ENCODE results near the gene SPPL3.
"Not testable (repeated sequence)": the region's sequence is repeated elsewhere in the genome, so short reads cannot be mapped to it uniquely, and the experiment has no call there.

The SPPL3 gene, protein sequence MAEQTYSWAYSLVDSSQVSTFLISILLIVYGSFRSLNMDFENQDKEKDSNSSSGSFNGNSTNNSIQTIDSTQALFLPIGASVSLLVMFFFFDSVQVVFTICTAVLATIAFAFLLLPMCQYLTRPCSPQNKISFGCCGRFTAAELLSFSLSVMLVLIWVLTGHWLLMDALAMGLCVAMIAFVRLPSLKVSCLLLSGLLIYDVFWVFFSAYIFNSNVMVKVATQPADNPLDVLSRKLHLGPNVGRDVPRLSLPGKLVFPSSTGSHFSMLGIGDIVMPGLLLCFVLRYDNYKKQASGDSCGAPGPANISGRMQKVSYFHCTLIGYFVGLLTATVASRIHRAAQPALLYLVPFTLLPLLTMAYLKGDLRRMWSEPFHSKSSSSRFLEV

DNA sequence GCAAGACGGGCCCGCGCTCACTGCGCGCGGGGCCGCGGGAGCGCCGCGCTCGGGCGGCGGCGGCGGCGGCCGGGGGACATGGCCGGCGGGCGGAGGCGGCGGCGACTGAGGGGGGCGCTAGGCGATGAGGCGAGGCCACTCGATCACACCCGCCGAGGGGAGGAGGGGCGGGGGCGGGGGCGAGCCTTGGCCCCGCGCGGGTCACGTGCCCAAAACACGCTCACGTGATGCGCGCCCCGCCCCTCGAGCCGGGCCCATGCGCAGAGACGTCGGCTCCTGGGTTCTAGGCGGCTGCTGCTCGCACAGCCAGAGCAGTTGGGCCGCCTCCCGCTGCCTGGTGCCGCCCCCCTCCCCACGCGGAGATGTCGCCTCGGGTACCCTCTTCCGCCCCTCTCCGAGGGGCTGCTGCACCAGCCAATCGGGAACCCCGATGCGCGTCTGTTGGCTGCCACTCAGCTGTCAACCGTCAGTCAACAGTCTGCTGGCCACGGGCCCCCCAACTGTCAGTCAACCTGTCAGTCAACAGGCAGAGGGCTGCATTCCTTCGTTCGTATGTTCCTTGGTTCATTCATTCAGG lies at the start of gene SPPL3:
TSS of gene SPPL3 (minus strand) at position 162 of the 577 bp plus-strand sequence. CDS start 491 bp downstream, outside the sequence.
- DNase-seq, result peak; percentile 48

DNA sequence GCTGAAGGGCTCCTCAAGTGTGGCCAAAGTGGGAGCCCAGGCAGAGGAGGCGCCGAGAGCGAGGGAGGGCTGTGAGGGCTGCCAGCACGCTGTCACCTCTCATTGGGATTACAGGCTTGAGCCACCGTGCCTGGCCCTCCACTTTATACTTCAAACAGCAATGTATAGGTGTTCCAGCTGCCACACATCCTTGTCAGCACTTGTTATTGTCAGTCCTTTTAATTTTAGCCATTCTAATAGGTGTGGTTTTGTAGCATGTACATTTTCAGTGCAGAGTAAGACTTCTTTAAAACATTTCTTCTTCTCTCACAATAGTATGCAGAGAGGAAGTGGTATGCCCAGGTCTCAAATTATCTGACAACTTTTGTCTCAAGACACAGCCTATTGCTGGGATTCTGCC lies 46.6 kb upstream of the SPPL3 start:
- DNase-seq, result no peak

DNA sequence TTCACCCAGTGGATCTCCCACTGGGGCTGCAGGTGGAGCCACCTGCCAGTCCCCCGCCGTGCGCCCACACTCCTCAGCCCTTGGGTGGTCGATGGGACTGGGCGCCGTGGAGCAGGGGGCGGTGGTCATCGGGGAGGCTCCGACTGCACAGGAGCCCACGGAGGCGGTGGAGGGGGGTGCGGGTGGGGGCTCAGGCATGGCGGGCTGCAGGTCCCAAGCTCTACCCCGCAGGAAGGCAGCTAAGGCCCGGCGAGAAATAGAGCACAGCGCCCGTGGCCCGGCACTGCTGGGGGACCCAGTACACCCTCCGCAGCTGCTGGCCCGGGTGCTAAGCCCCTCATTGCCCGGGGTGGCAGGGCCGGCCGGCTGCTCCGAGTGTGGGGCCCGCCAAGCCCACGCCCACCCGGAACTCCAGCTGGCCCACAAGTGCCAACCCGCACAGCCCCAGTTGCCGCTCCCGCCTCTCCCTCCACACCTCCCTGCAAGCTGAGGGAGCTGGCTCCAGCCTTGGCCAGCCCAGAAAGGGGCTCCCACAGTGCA lies 46.2 kb upstream of the SPPL3 start:
- not testable (repeated sequence) for DNase-seq

DNA sequence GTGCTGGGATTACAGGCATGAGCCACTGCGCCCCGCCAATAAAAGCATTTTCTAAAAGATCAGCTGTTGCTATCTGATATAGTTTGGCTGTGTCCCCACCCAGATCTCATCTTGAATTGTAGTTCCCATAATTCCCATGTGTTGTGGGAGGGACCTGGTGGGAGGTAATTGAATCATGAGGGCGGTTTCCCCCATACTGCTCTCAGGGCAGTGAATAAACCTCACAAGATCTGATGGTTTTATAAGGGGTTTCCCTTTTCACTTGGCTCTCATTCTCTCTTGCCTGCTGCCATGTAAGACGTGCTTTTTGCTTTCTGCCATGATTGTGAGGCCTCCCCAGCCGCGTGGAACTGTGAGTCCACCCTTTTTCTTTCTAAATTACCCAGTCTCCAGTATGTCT lies 41.4 kb upstream of the SPPL3 start:
- not testable (repeated sequence) for DNase-seq

DNA sequence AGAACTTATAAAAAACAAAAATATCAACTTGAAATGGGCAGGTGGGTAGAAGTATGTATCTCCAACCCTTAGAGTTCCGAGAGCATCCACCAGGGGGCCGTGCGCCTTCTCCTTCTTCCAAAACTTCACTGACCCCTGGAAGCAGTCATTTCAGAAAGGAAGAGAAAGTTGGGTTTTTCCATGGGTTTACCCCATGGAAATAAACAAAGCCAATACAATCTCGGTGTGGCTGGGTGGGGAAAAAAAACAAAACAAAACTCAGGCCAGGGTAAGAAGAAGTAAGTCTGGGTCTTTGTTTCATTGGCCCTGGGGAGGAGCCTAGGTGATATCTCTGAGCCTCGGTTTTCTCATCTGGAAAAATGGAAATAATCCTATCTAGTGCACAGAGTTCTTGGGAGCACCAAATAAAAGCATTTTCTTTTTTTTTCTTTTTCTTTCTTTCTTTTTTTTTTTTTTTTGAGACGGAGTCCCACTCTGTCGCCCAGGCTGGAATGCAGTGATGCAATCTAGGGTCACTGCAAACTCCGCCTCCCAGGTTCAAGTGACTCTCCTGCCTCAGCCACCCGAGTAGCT lies 40.6 kb upstream of the SPPL3 start:
- peak; percentile 28 for DNase-seq

DNA sequence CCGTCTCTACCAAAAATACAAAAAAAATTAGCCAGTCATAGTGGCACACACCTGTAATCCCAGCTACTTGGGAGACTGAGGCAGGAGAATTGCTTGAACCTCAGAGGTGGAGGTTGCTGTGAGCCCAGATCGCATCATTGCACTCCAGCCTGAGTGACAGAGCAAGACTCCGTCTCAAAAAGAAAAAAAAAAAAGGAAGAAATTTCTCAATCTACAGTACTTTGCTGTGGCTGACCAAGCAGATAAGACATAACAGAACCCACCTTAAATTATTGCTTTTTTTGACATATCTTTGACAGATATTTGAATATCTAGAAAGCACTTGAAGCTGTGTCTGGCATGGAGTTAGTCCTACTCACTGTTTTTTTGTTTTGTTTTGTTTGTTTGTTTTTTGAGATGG lies 39.3 kb upstream of the SPPL3 start:
- no peak for DNase-seq

DNA sequence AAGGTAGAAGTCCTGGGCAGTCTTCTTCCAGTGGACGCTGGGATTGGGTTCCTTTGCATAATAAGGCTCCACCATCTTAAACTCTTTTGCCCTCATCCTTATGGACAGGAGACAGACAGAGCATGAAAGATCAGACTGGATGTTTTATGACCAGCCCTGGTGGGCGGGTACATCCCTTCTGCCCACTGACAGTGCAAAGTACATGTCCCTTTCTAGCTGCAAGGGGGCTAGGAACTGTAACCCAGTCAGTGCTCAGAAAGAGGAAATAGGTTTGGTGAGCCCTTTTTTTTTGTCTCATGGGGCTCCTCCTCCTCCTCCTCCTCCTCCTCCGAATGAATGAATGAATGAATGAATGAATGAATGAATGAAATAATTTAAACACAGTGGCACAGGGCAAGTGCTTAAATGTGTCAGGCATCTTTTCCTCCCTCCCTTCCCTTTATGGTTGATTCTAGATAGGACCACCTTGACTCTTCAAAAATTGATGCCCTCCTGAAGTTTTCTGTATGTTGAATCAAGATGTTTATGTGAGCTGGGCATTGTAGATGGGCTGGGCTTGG lies 37.8 kb upstream of the SPPL3 start:
- no peak for DNase-seq

DNA sequence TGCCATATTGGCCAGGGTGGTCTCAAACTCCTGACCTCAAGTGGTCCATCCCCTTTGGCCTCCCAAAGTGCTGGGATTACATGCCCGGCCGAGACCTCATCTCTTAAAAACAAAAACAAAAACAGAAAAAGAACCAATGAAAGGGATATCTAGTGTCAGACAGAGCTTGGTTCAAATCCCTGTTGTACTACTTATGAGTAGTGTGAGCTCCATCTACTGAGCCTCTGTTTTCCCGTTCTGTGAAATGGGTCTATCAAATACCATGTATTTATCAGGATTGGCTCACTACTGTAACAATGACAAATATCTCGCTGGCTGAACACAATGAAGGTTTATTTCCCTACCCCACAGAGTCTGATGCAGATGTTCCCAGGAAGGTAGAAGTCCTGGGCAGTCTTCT lies 37.3 kb upstream of the SPPL3 start:
- no peak for DNase-seq

DNA sequence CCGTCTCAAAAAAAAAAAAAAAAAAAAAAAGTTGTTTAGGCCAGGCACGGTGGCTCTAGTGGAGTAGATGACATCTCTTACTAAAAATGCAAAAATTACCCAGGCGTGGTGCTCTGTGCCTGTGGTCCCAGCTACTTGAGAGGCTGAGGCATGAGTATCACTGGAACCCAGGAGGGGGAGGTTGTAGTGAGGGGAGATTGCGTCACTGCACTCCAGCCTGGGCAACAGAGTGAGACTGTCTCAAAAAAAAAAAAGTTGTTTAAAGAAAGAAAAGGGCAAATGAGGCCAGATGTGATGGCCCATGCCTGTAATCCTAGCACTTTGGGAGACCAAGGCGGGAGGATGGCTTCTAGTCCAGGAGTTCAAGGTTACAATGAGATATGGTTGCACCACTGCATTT lies 36.6 kb upstream of the SPPL3 start:
- peak; percentile 69 for DNase-seq

DNA sequence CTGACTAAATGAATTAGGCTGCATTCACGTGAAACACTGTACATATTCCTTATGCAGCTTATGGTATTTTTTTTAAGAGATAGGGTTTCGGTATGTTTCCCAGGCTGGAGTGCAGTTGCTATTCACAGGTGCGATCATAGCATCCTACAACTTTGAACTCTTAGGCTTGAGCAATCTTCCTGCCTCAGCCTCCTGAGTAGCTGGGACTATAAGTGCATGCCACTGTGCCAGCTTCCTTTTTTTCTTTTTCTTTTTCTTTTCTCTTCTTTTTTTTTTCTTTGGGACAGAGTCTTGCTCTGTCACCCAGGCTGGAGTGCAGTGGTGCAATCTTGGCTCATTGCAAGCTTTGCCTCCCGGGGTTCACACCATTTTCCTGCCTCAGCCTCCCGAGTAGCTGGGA lies 35.8 kb upstream of the SPPL3 start:
- DNase-seq, result no peak

DNA sequence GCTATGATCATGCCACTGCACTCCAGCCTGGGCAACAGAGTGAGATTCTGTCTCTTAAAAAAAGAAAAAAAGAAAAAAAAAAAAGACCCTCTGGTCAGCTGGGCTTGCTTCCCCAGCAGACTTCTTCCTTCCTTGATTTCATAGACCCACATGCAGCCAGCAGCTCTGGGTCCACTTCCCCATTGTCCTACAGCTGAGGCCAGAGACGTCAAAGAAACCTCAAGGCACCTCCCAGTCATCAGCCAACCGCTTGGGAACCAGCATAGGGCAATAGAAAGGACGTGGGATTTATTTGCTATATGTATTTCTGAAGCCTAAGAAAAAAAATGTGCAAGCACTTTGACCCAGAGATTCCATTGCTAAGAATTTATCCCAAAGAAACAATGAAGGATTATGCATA lies 35.4 kb upstream of the SPPL3 start:
- DNase-seq, result no peak

DNA sequence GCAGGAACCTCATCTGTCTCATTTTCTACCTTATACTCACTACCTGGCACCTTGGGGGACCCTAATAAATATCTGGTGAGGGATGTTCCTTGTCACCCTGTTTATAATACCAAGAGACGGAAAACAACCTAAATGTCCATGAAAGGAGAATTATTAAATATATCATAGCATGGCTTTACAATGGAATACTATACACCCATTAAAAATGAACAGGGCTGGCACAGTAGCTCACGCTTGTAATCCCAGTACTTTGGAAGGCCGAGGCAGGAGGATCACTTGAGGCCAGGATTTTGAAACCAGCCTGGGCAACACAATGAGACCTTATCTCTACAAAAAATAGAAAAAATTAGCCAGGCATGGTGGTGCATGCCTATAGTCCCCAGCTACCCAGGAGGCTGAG lies 34.3 kb upstream of the SPPL3 start:
- no peak for DNase-seq

DNA sequence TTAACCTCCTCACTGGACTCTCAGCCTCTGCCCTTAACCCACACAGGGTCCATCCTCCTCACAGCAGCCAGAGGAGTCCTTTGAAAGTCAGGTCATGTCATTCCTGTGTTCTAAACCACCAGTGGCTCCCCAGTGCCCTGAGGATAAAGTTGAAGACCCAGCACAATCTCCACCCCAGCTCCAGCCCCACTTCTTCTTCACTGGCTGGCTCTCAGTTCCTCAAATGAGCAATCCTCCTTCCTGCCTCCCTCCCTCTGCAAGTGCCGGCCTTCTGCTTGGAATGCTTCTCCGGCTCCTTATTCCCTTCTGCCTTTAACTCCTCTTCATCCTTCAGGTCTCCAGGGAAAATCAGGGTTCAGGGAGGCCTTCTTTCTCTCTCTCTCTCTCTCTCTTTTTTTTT lies 32.0 kb upstream of the SPPL3 start:
- no peak for DNase-seq

DNA sequence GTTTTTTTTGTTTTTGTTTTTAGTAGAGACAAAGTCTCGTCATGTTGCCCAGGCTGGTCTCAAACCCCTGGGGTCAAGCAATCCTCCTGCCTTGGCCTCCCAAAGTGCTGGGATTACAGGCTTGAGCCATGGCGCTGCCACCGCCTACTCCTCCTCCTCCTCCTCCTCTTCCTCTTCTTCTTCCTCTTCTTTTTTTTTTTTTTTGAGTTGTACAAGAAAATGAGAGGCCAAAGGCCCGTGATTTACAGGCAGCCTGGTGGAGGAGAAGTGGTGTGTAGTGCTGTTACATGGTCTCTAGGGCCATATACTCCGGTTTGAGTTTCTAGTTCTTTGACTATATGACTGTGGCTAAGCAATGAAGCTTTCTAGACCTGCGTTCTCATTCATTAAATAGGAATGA lies 29.6 kb upstream of the SPPL3 start:
- no peak for DNase-seq

DNA sequence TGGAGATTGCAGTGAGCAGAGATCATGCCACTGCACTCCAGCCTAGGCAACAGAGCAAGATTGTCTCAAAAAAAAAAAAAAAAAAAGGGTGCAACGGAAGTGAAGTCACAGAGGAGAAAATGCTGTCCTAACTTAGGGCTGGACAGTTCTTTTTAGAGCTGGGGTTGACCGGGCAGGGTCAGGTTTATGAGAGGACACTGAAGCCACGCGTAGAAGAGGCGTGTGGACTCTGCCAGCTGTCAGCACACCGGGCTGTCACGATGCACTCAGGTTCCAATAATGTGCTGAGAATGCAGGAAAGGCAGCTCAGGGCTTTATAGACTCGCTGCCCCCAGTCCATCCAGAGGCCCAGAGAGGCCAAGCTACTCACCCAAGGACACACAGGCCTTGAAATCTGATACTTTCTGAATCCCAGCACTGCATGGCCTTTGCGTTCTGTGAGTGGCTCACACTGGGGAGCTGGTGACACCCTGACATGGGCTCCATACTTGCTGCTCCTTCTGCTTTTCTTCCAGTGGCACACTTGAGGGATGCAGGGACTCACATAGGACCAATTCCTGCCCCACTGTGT lies 28.9 kb upstream of the SPPL3 start:
- DNase-seq, result no peak

DNA sequence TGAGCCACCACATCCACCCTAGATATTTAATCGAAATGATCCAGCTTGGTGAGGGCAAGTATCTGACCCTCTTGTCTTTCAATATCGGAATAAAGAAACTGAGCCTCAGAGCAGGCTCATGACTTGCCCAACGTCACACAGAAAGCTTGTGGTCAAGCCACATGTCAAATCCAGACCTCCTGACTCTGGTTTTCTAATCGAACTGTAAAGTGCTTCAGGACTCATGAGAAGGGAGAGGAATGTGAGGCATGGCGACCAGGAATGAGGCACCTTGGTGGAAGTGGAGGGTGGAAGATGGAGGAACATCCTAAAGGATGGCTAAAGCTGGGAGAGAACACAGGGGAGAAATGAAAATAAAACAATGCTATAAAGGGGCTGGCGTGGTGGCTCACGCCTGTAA lies 27.9 kb upstream of the SPPL3 start:
- no peak for DNase-seq

DNA sequence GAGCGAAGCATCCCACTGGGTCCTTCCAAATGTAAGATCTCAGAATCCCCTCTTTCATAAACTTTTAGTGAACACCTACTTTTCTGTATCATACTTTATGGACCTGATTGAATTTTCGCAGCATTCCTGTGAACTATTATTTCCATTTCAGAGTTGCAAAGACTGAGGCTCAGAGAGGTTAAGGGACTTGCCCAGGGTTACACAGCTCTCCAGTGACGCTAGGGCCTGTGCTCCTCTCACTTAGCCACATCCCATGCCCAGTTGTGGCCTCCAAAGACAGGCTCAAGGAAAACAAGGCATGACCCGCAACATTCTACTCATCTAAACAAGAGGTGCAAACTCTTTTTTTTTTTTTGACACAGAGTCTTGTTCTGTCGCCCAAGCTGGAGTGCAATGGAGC lies 25.9 kb upstream of the SPPL3 start:
- DNase-seq, result no peak

DNA sequence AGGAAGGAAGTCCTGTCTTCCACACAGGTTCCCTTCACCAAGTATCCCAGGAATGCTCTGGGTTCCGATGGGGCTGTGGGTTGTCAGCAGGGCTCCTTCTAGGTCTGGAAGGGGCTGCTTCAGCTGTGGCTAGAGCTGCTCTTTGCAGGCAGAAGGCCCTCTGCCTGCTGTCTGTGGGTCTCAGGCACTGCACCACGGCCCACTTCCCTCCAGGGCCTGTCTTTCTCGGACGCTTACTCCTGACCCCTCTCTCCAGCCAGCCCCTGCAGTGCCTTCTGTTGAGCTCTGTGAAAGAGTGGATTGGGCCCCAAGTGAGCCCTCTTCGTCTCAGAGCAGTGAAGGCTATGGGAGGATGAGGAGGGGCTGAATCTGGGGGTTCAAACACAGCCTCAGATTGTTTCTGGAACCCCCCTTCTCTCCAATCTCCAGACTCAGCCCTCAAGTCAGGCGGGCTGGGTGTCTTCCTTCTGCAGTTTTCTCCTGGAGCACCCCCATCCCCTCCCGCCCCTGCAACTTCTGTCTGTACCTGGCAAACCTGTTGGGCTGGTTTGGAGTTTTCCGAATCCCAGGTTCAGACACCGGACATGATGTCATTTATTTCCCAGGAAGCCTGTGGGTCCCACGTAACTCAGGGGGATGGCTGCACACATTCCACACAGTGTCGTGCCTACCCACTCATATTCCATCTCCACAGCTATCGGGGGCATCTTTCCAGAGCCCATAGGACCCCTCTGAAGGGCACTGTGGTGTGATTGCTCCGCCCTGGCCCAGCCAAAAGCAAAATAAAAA lies 24.9 kb upstream of the SPPL3 start:
- no peak for DNase-seq

DNA sequence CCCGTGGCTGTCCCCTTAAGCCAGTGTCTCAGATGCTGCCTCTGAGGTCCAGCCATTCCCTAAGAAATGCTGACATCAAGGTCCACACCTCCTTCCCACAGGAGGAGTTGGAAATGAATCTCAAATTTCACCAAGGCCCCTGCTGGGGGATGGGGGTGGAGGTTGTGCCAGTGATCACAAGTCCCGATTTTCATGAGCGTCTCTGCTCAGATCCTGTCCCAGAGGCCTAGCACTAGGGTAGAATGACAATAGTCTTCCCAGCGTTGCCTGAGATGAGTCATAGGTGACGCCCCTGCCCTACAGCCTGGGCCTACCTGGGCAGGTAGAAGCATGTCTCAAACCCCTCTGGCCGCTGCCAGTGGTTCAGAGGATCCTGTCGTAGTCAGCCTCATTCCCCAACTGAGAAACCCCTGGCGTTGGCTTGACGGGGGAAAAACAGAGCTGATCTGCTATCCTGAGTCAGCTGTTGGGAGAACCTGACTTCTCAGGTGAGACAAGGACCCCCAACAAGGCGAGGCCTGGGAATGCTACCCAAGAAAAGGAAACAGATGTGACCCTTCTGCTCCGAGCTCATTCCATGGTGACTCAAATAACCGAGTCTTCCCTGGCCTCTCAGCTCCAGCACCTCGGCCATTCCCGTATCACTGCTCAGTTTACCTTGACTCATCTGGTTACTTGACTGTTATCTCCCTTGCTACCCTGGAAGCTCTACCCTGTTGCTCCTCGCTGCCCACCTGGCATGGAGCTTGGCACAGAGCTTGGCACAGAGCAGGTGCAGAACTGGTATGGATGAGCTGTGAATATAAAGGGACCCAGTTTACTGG lies 21.8 kb upstream of the SPPL3 start:
- no peak for DNase-seq

DNA sequence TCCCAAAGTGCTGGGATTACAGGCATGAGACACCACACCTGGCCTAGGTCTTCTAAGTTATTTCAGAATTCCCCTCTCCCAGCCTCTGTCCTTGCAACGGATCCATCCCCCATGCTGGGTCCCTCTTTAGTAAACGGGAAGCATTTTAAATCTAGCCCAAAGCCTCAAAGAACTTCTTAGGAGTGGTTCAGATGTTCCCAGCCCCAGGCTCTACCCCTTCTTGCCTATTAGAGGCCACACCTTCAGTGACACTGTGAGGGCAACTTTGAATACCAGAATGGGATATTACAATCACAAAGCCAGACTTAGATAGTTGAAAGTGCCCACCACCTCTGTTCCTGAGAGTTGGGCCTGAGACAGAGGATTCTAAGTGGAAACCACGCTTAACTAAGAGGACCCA lies 18.1 kb upstream of the SPPL3 start:
- DNase-seq, result no peak

DNA sequence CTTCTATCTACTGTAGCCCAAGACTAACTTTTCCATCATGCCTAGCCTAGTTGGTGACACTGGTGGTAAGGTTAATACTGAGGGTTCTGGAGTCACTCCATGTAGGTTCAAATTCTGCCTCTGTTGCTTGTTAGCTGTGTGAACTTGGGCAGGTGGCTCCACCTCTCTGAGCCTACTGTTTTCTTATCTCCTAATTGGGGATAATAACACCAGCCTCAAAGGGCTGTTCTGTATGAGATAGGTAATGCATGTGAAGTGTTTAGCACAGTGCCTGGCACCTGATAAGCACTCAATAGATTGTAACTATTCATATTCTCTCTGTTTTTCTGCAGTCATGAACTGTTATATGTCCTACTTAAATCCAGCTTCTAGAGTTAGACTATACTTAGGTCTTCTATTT lies 17.5 kb upstream of the SPPL3 start:
- no peak for DNase-seq

DNA sequence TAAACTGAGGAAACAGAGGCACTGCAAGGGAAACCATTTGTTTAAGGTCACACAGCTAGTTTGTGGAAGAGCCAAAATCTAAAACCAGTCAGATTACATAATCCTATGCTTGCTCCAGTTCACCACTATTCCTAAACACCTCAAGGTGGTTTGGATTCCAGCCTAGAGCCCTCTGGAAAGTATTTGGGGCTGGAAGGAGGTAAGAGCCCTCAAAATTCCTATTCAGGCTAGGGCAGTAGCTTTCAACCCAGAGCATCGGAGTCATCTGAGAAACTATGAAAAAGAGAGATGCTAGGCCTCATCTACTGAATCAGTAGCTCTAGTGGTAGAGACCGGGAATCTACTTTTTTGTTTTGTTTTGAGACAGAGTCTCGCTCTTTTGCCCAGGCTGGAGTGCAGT lies 16.0 kb upstream of the SPPL3 start:
- DNase-seq, result no peak

Data from kidney glomerular epithelial cell (primary cell).